Measurements from ENCODE around the gene STAM2. TPM values are rescaled to one million over a fixed set of nuclear protein-coding genes. Genes with fewer than 3 reads are reported as not detected.
A peak's percentile ranks its signal among the peaks of the same experiment; 100 is the strongest.

STAM2 gene
- total and polyA plus RNA-seq, 5 donors, result 8.2 to 32.2 (median 26.8) TPM

GRCh38 chr2:152157253-152157652 is 18.3 kb downstream of the STAM2 start:
- WGBS, result 98% methylated on average over 1 of the region's 1 CpG
- no peak for ATAC-seq
- Histone ChIP-seq H3K27ac (ENCODE audit: low read length) (no peak overlapping the region), H3K4me3 (ENCODE audit: low read length) (no peak overlapping the region), H3K4me1 (ENCODE audit: control insufficient read depth, insufficient read depth, low read length) (no peaks in the 10 kb centered on the region), H3K9me3 (ENCODE audit: control insufficient read depth, low read length) (no peaks in the 10 kb centered on the region), H3K27me3 (ENCODE audit: control insufficient read depth, insufficient read depth) (no peaks in the 10 kb centered on the region)
- intact Hi-C loops (cut with DNase I), result loop anchor here in 1 of 4 donors (10.0 kb wide), 1 partner anchor 112 kb away; no protein-coding TSS in a partner anchor
- DNase-seq, result no peak

GRCh38 chr2:152155209-152155608 is 20.4 kb downstream of the STAM2 start:
- H3K27me3 ChIP-seq (ENCODE audit: control insufficient read depth, insufficient read depth), result no peaks in the 10 kb centered on the region
- DNase-seq (no peak), ATAC-seq (no peak)
- no peak overlapping the region for H3K4me3 ChIP-seq (ENCODE audit: low read length)
- no peak overlapping the region for H3K27ac ChIP-seq (ENCODE audit: low read length)
- intact Hi-C loops (cut with DNase I), result loop anchor here in 1 of 4 donors (10.0 kb wide), 1 partner anchor 110 kb away; no protein-coding TSS in a partner anchor
- H3K4me1 ChIP-seq (ENCODE audit: control insufficient read depth, insufficient read depth, low read length), result no peaks in the 10 kb centered on the region
- H3K9me3 ChIP-seq (ENCODE audit: control insufficient read depth, low read length), result no peaks in the 10 kb centered on the region
- 72% methylated on average over 4 of the region's 4 CpGs for WGBS

GRCh38 chr2:152154462-152154861 is 21.1 kb downstream of the STAM2 start:
- intact Hi-C loops (cut with DNase I), result loop anchor here in 1 of 4 donors (10.0 kb wide), 1 partner anchor 110 kb away; no protein-coding TSS in a partner anchor
- no peak for ATAC-seq
- no peaks in the 10 kb centered on the region for H3K9me3 ChIP-seq (ENCODE audit: control insufficient read depth, low read length)
- no peaks in the 10 kb centered on the region for H3K4me1 ChIP-seq (ENCODE audit: control insufficient read depth, insufficient read depth, low read length)
- no peak overlapping the region for H3K4me3 ChIP-seq (ENCODE audit: low read length)
- H3K27me3 ChIP-seq (ENCODE audit: control insufficient read depth, insufficient read depth), result no peaks in the 10 kb centered on the region
- 91% methylated on average over 7 of the region's 7 CpGs for WGBS
- no peak for DNase-seq
- H3K27ac ChIP-seq (ENCODE audit: low read length), result no peak overlapping the region

GRCh38 chr2:152134488-152135280 is 40.9 kb downstream of the STAM2 start:
- peak in 1 of 2 donors; percentile 85 for ATAC-seq
- H3K4me3 ChIP-seq (ENCODE audit: low read length), result no peak overlapping the region
- no peaks in the 10 kb centered on the region for H3K4me1 ChIP-seq (ENCODE audit: control insufficient read depth, insufficient read depth, low read length)
- no peak overlapping the region for H3K27ac ChIP-seq (ENCODE audit: low read length)
- intact Hi-C loops (cut with DNase I), result no loop called here
- 75% methylated on average over 5 of the region's 5 CpGs for WGBS
- DNase-seq, result no peak
- H3K9me3 ChIP-seq (ENCODE audit: control insufficient read depth, low read length), result no peaks in the 10 kb centered on the region
- no peaks in the 10 kb centered on the region for H3K27me3 ChIP-seq (ENCODE audit: control insufficient read depth, insufficient read depth)

- Histone ChIP-seq H3K9me3 (ENCODE audit: control insufficient read depth, low read length) (no peaks in the 10 kb centered on the region), H3K4me3 (ENCODE audit: low read length) (no peak overlapping the region), H3K27ac (ENCODE audit: low read length) (no peak overlapping the region), H3K4me1 (ENCODE audit: control insufficient read depth, insufficient read depth, low read length) (no peaks in the 10 kb centered on the region), H3K27me3 (ENCODE audit: control insufficient read depth, insufficient read depth) (no peaks in the 10 kb centered on the region)
- ATAC-seq (no peak), DNase-seq (no peak)
- 63% methylated on average over 1 of the region's 1 CpG for WGBS
- intact Hi-C loops (cut with DNase I), result no loop called here
These were observed 43.3 kb downstream of the STAM2 start for GRCh38 chr2:152132306-152132705.

GRCh38 chr2:152127628-152128027 is 47.9 kb downstream of the STAM2 start:
- no peaks in the 10 kb centered on the region for H3K27me3 ChIP-seq (ENCODE audit: control insufficient read depth, insufficient read depth)
- H3K9me3 ChIP-seq (ENCODE audit: control insufficient read depth, low read length), result no peaks in the 10 kb centered on the region
- H3K4me1 ChIP-seq (ENCODE audit: control insufficient read depth, insufficient read depth, low read length), result no peaks in the 10 kb centered on the region
- DNase-seq, result no peak
- no peak for ATAC-seq
- intact Hi-C loops (cut with DNase I), result no loop called here
- H3K4me3 ChIP-seq (ENCODE audit: low read length), result no peak overlapping the region
- no peak overlapping the region for H3K27ac ChIP-seq (ENCODE audit: low read length)

GRCh38 chr2:152126664-152127063 is 48.9 kb downstream of the STAM2 start:
- DNase-seq (no peak), ATAC-seq (no peak)
- Histone ChIP-seq H3K4me1 (ENCODE audit: control insufficient read depth, insufficient read depth, low read length) (no peaks in the 10 kb centered on the region), H3K27ac (ENCODE audit: low read length) (no peak overlapping the region), H3K9me3 (ENCODE audit: control insufficient read depth, low read length) (no peaks in the 10 kb centered on the region), H3K4me3 (ENCODE audit: low read length) (no peak overlapping the region), H3K27me3 (ENCODE audit: control insufficient read depth, insufficient read depth) (no peaks in the 10 kb centered on the region)
- WGBS, result 82% methylated on average over 4 of the region's 4 CpGs
- intact Hi-C loops (cut with DNase I), result no loop called here

GRCh38 chr2:152122161-152122560 is 53.4 kb downstream of the STAM2 start:
- Histone ChIP-seq H3K4me3 (ENCODE audit: low read length) (no peak overlapping the region), H3K27me3 (ENCODE audit: control insufficient read depth, insufficient read depth) (no peaks in the 10 kb centered on the region), H3K9me3 (ENCODE audit: control insufficient read depth, low read length) (no peaks in the 10 kb centered on the region), H3K27ac (ENCODE audit: low read length) (no peak overlapping the region), H3K4me1 (ENCODE audit: control insufficient read depth, insufficient read depth, low read length) (no peaks in the 10 kb centered on the region)
- ATAC-seq, result no peak
- intact Hi-C loops (cut with DNase I), result no loop called here
- WGBS, result 95% methylated on average over 2 of the region's 2 CpGs
- no peak for DNase-seq

GRCh38 chr2:152120430-152120829 is 55.1 kb downstream of the STAM2 start:
- intact Hi-C loops (cut with DNase I), result no loop called here
- Histone ChIP-seq H3K9me3 (ENCODE audit: control insufficient read depth, low read length) (no peaks in the 10 kb centered on the region), H3K27me3 (ENCODE audit: control insufficient read depth, insufficient read depth) (no peaks in the 10 kb centered on the region), H3K4me3 (ENCODE audit: low read length) (no peak overlapping the region), H3K27ac (ENCODE audit: low read length) (no peak overlapping the region), H3K4me1 (ENCODE audit: control insufficient read depth, insufficient read depth, low read length) (no peaks in the 10 kb centered on the region)
- ATAC-seq (no peak), DNase-seq (no peak)
- WGBS, result 70% methylated on average over 1 of the region's 1 CpG

GRCh38 chr2:152115952-152116351 is 59.6 kb downstream of the STAM2 start:
- WGBS, result 79% methylated on average over 3 of the region's 3 CpGs
- no peaks in the 10 kb centered on the region for H3K9me3 ChIP-seq (ENCODE audit: control insufficient read depth, low read length)
- intact Hi-C loops (cut with DNase I), result no loop called here
- no peaks in the 10 kb centered on the region for H3K27me3 ChIP-seq (ENCODE audit: control insufficient read depth, insufficient read depth)
- no peaks in the 10 kb centered on the region for H3K4me1 ChIP-seq (ENCODE audit: control insufficient read depth, insufficient read depth, low read length)
- DNase-seq, result no peak
- no peak overlapping the region for H3K27ac ChIP-seq (ENCODE audit: low read length)
- H3K4me3 ChIP-seq (ENCODE audit: low read length), result no peak overlapping the region
- ATAC-seq, result no peak

- 91% methylated on average over 3 of the region's 3 CpGs for WGBS
- DNase-seq, result no peak
- intact Hi-C loops (cut with DNase I), result no loop called here
These were observed 61.2 kb downstream of the STAM2 start for GRCh38 chr2:152114366-152114765.

More at GRCh38 chr2:152114366-152114765, 61.2 kb downstream of the STAM2 start:
- H3K9me3 ChIP-seq (ENCODE audit: control insufficient read depth, low read length), result no peaks in the 10 kb centered on the region
- H3K4me3 ChIP-seq (ENCODE audit: low read length), result no peak overlapping the region
- no peak overlapping the region for H3K27ac ChIP-seq (ENCODE audit: low read length)
- H3K4me1 ChIP-seq (ENCODE audit: control insufficient read depth, insufficient read depth, low read length), result no peaks in the 10 kb centered on the region
- no peak for ATAC-seq
- no peaks in the 10 kb centered on the region for H3K27me3 ChIP-seq (ENCODE audit: control insufficient read depth, insufficient read depth)
